SK-N-SH treated with all-trans-retinoic acid at 6 μM for 48 hours (cell line): Measurements from ENCODE around the gene RBFA.
A peak's percentile ranks its signal among the peaks of the same experiment; 100 is the strongest.
"Not testable (repeated sequence)": the region's sequence is repeated elsewhere in the genome, so short reads cannot be mapped to it uniquely, and the experiment has no call there.

Experiments used
- ATAC-seq: fragments of 200-7000 bp; cut with Tn5 transposase; 3 replicates; pipeline ENCODE4 v1.9.1; 2020; ENCODE audit warnings: mild to moderate bottlenecking, moderate library complexity
- ARNTL ChIP-seq: fragments of 450-650 bp; formaldehyde crosslinking; IDR thresholded peaks from 2 replicates; pipeline ENCODE4 v1.5.0; 2020; ENCODE audit warnings: low read depth, mild to moderate bottlenecking, moderate library complexity, borderline replicate concordance
- BACH2 ChIP-seq: fragments of 250-450 bp; sonication (Bioruptor Pico); IDR thresholded peaks from 2 replicates; pipeline ENCODE4 v1.9.0; 2021; ENCODE audit warnings: mild to moderate bottlenecking, borderline replicate concordance
- CSRNP3 ChIP-seq: fragments of 250-450 bp; sonication (Bioruptor Pico); IDR thresholded peaks from 2 replicates; pipeline ENCODE4 v1.5.1; 2021; ENCODE audit warnings: mild to moderate bottlenecking, moderate library complexity
- ESRRG ChIP-seq: fragments of 250-450 bp; sonication (Bioruptor Pico); IDR thresholded peaks from 2 replicates; pipeline ENCODE4 v1.6.1; 2021; ENCODE audit warnings: mild to moderate bottlenecking
- GLIS3 ChIP-seq: fragments of 250-450 bp; sonication (Bioruptor Pico); IDR thresholded peaks from 2 replicates; pipeline ENCODE4 v1.5.0; 2020; ENCODE audit warnings: mild to moderate bottlenecking, moderate library complexity
- ISL1 ChIP-seq: fragments of 250-450 bp; sonication (Bioruptor Pico); IDR thresholded peaks from 2 replicates; pipeline ENCODE4 v2.1.2; 2022; ENCODE audit warnings: mild to moderate bottlenecking, moderate library complexity
- OSR1 ChIP-seq: fragments of 250-450 bp; sonication (Bioruptor Pico); IDR thresholded peaks from 2 replicates; pipeline ENCODE4 v1.8.0; 2022; ENCODE audit warnings: moderate library complexity, mild to moderate bottlenecking, inconsistent platforms
- PPARA ChIP-seq: fragments of 250-450 bp; sonication (Bioruptor Pico); IDR thresholded peaks from 2 replicates; pipeline ENCODE4 v1.5.0; 2020; ENCODE audit warnings: mild to moderate bottlenecking, borderline replicate concordance
- RARB ChIP-seq: fragments of 250-450 bp; sonication (Bioruptor Pico); IDR thresholded peaks from 2 replicates; pipeline ENCODE4 v1.8.0; 2021; ENCODE audit warnings: mild to moderate bottlenecking, moderate library complexity
- SNAI2 ChIP-seq: fragments of 250-450 bp; sonication (Bioruptor Pico); IDR thresholded peaks from 2 replicates; pipeline ENCODE4 v1.5.0; 2020; ENCODE audit warnings: mild to moderate bottlenecking, moderate library complexity
- TCF4 ChIP-seq: fragments of 250-450 bp; sonication (Bioruptor Pico); IDR thresholded peaks from 2 replicates; pipeline ENCODE4 v1.8.0; 2021; ENCODE audit warnings: mild to moderate bottlenecking, moderate library complexity, borderline replicate concordance
- TOX ChIP-seq: fragments of 250-450 bp; sonication (Bioruptor Pico); IDR thresholded peaks from 2 replicates; pipeline ENCODE4 v1.8.0; 2021; ENCODE audit warnings: mild to moderate bottlenecking, moderate library complexity, borderline replicate concordance
- ZC3H10 ChIP-seq: fragments of 250-450 bp; sonication (Bioruptor Pico); IDR thresholded peaks from 2 replicates; pipeline ENCODE4 v1.5.1; 2021; ENCODE audit warnings: mild to moderate bottlenecking, moderate library complexity
- ZFP3 ChIP-seq: fragments of 250-450 bp; sonication (Bioruptor Pico); IDR thresholded peaks from 2 replicates; pipeline ENCODE4 v1.5.0; 2020; ENCODE audit warnings: mild to moderate bottlenecking, moderate library complexity
- ZFP30 ChIP-seq: fragments of 450-650 bp; formaldehyde crosslinking; IDR thresholded peaks from 2 replicates; pipeline ENCODE4 v1.5.0; 2022; ENCODE audit warnings: mild to moderate bottlenecking, moderate library complexity
- ZNF565 ChIP-seq: fragments of 450-650 bp; formaldehyde crosslinking; conservative IDR thresholded peaks from 2 replicates; pipeline ENCODE4 v1.5.0; 2020; ENCODE audit warnings: low read depth, mild to moderate bottlenecking, moderate library complexity
- ZNF70 ChIP-seq: fragments of 450-650 bp; formaldehyde crosslinking; IDR thresholded peaks from 2 replicates; pipeline ENCODE4 v1.5.0; 2020; ENCODE audit warnings: mild to moderate bottlenecking, moderate library complexity
- TF ChIP-seq, protein P1 (sequence below): fragments of 250-450 bp; sonication (Bioruptor Pico); IDR thresholded peaks from 2 replicates; pipeline ENCODE4 v1.8.0; 2021; ENCODE audit warnings: low read depth, mild to moderate bottlenecking, moderate library complexity, borderline replicate concordance
- TF ChIP-seq, protein P2 (sequence below): fragments of 250-450 bp; sonication (Bioruptor Pico); IDR thresholded peaks from 2 replicates; pipeline ENCODE4 v1.8.0; 2020; ENCODE audit warnings: mild to moderate bottlenecking, moderate library complexity, borderline replicate concordance
- TF ChIP-seq, protein P3 (sequence below): fragments of 250-450 bp; sonication (Bioruptor Pico); IDR thresholded peaks from 2 replicates; pipeline ENCODE4 v1.5.0; 2020; ENCODE audit warnings: mild to moderate bottlenecking, moderate library complexity

Gene RBFA

DNA sequence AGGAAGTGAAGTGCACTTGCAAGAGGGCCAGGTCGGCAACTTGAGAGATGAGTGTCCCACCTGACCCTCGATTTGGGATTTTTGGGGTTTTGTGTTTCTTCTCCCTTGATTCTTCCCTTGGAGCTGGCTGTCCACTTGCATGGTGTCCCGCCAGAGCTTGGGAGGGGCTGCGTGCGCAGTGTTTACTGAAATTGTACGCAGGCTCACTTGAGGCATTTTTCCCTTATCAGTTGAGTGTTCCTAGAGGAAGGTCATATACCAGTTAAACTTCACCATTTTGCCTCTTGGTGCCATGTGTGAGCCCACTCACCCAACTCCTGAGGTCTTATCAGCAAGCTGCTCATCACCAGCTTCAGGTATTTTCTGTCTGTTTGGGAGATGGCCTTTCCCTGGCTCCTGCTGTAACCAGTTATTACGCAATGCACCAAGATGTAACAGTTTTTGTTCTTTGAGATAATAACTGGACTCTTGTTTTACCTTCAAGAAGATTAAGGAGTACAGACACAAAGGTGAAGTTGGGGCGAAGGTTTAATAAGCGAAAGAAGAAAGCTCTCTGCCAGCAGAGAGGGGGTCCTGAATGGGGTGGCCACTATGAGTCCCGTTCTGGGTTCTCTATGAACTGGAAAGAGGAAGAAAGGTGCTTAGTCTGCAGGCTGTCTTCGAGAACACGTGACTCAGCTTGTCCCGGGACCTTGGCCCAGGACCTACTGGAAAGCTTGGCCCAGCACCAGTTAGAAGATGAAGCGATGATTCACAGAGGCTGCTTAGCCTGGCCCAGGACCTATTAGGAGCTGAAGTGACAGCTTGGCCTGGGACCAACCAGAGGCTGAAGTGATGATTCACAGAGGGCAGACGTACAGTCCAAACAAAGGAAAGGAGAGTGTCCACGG, 24.3 kb upstream of the RBFA start:
- TF ChIP-seq ZNF565 (CRISPR knock-in tag), result no peak
- TF ChIP-seq ISL1 (CRISPR knock-in tag), result 0 out of 2 replicates have a peak, but pooled peaks have one; percentile 26
- TF ChIP-seq ESRRG (CRISPR knock-in tag), result no peak
- TF ChIP-seq GLIS3 (CRISPR knock-in tag), result no peak
- TF ChIP-seq TOX (CRISPR knock-in tag), result no peak
- TF ChIP-seq ARNTL (CRISPR knock-in tag), result no peak
- TF ChIP-seq, protein P1, sequence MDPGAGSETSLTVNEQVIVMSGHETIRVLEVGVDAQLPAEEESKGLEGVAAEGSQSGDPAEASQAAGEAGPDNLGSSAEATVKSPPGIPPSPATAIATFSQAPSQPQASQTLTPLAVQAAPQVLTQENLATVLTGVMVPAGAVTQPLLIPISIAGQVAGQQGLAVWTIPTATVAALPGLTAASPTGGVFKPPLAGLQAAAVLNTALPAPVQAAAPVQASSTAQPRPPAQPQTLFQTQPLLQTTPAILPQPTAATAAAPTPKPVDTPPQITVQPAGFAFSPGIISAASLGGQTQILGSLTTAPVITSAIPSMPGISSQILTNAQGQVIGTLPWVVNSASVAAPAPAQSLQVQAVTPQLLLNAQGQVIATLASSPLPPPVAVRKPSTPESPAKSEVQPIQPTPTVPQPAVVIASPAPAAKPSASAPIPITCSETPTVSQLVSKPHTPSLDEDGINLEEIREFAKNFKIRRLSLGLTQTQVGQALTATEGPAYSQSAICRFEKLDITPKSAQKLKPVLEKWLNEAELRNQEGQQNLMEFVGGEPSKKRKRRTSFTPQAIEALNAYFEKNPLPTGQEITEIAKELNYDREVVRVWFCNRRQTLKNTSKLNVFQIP (CRISPR knock-in tag), result no peak
- ATAC-seq, result peak; percentile 99

GRCh38 chr18:80010551-80010906, 23.7 kb upstream of the RBFA start:
- TF ChIP-seq ESRRG (CRISPR knock-in tag) (no peak), GLIS3 (CRISPR knock-in tag) (no peak), ZFP30 (CRISPR knock-in tag) (no peak), ZNF565 (CRISPR knock-in tag) (no peak), BACH2 (CRISPR knock-in tag) (no peak), PPARA (no peak), RARB (CRISPR knock-in tag) (no peak), SNAI2 (CRISPR knock-in tag) (no peak)
- ATAC-seq, result peak; percentile 73

DNA sequence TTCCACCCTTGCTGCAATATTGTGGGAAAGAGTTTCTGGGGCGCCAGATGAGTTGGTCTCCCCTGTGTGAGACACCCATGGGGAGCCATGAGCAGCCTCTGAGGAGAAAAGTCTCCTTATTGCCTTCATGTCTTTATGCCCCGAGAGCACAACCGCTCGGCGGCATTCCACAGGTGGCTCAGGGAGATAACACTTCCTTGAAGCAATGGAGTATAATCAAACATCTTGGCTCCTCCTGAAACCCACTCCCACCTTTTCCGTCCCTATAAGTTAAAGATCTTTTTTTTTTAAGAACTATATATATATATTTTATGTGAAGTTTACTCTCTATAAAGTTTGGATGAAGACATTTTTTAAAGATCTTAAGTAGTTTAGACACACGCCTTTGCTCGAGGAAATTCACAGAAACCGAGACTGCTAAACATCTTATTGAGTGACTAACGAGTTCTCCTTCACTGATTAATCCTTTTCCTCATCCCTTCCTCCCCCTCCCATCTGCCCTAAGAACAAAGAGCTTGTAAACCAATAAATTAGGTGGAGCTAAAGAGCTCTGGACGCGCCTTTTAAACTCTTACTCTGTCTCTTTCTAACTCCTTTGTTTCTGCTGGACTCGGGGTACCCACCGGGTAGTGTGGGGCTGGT, 22.6 kb upstream of the RBFA start:
- not testable (repeated sequence) for ATAC-seq

GRCh38 chr18:80012714-80013113, 21.5 kb upstream of the RBFA start:
- no peak for ATAC-seq
- no peak for TF ChIP-seq ZNF70
- no peak for TF ChIP-seq ZNF565 (CRISPR knock-in tag)
- TF ChIP-seq, protein P2, sequence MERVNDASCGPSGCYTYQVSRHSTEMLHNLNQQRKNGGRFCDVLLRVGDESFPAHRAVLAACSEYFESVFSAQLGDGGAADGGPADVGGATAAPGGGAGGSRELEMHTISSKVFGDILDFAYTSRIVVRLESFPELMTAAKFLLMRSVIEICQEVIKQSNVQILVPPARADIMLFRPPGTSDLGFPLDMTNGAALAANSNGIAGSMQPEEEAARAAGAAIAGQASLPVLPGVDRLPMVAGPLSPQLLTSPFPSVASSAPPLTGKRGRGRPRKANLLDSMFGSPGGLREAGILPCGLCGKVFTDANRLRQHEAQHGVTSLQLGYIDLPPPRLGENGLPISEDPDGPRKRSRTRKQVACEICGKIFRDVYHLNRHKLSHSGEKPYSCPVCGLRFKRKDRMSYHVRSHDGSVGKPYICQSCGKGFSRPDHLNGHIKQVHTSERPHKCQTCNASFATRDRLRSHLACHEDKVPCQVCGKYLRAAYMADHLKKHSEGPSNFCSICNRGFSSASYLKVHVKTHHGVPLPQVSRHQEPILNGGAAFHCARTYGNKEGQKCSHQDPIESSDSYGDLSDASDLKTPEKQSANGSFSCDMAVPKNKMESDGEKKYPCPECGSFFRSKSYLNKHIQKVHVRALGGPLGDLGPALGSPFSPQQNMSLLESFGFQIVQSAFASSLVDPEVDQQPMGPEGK (CRISPR knock-in tag), result no peak
- TF ChIP-seq TCF4 (CRISPR knock-in tag), result no peak
- TF ChIP-seq, protein P1 (CRISPR knock-in tag), result no peak
- TF ChIP-seq CSRNP3 (CRISPR knock-in tag), result no peak
- no peak for TF ChIP-seq OSR1 (CRISPR knock-in tag)
- TF ChIP-seq ARNTL (CRISPR knock-in tag), result no peak
- TF ChIP-seq, all 23 proteins: peak for 0

DNA sequence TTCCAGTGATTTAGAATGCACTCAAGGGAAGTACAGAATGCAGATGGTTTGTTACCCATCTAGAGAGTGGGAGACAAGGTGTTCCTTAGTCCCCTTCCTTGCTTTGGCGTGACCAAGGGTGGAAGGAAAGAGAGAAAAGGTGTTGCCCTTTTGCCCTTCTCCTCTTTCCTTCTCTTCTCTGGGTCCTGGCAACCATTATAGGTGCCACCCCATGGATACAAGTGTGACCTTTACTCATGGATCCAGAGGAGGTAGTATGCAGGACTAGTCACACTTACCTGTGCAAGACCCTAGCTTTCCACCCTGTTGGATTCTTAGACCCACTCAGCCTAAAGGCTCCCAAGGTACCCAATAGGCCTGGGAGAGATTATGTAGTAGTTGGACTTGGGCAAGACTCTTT, 11.6 kb upstream of the RBFA start:
- ATAC-seq, result no peak
- TF ChIP-seq, protein P3, sequence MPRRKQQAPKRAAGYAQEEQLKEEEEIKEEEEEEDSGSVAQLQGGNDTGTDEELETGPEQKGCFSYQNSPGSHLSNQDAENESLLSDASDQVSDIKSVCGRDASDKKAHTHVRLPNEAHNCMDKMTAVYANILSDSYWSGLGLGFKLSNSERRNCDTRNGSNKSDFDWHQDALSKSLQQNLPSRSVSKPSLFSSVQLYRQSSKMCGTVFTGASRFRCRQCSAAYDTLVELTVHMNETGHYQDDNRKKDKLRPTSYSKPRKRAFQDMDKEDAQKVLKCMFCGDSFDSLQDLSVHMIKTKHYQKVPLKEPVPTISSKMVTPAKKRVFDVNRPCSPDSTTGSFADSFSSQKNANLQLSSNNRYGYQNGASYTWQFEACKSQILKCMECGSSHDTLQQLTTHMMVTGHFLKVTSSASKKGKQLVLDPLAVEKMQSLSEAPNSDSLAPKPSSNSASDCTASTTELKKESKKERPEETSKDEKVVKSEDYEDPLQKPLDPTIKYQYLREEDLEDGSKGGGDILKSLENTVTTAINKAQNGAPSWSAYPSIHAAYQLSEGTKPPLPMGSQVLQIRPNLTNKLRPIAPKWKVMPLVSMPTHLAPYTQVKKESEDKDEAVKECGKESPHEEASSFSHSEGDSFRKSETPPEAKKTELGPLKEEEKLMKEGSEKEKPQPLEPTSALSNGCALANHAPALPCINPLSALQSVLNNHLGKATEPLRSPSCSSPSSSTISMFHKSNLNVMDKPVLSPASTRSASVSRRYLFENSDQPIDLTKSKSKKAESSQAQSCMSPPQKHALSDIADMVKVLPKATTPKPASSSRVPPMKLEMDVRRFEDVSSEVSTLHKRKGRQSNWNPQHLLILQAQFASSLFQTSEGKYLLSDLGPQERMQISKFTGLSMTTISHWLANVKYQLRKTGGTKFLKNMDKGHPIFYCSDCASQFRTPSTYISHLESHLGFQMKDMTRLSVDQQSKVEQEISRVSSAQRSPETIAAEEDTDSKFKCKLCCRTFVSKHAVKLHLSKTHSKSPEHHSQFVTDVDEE, result no peak
- no peak for TF ChIP-seq TOX (CRISPR knock-in tag)
- TF ChIP-seq PPARA, result no peak
- no peak for TF ChIP-seq ZC3H10 (CRISPR knock-in tag)
- no peak for TF ChIP-seq ZNF70
- no peak for TF ChIP-seq OSR1 (CRISPR knock-in tag)
- TF ChIP-seq ZFP3 (CRISPR knock-in tag), result no peak
- TF ChIP-seq, protein P1 (CRISPR knock-in tag), result no peak
